HepG2 (cell line): ENCODE data around the gene UBB. TPM values are rescaled to one million over a fixed set of nuclear protein-coding genes. Genes with fewer than 3 reads are reported as not detected.

Experiments
- CBX1 ChIP-seq: IDR thresholded peaks from one replicate; pipeline ENCODE4 v1.6.1; 2016; ENCODE audit warnings: antibody characterized with exemption, low read depth
- KLF9 ChIP-seq: IDR thresholded peaks from 2 replicates; pipeline ENCODE4 v1.6.1; 2016; ENCODE audit warnings: low read depth
- SNRNP70 ChIP-seq: fragments of 200-400 bp; formaldehyde crosslinking; IDR thresholded peaks from 2 replicates; pipeline ENCODE4 v1.6.1; 2017; ENCODE audit warnings: mild to moderate bottlenecking, low read depth, low read length, moderate library complexity
- SP1 ChIP-seq, 2 experiments: fragments of 450-650 bp in 1 of 2; sonication (generic) in 1 of 2; formaldehyde crosslinking in 1 of 2; IDR thresholded peaks; 2 replicates each; pipeline versions ENCODE4 v1.4.0 to v1.6.1; 2016 to 2020; ENCODE audit warnings: missing genetic modification reagents in 1 of 2
- ZBTB21 ChIP-seq: sonication (generic); formaldehyde crosslinking; IDR thresholded peaks from 2 replicates; pipeline ENCODE4 v1.4.0; 2020; ENCODE audit warnings: missing genetic modification reagents
- ZNF12 ChIP-seq: sonication (generic); formaldehyde crosslinking; IDR thresholded peaks from 2 replicates; pipeline ENCODE4 v1.5.0; 2020; ENCODE audit warnings: missing genetic modification reagents
- ZSCAN31 ChIP-seq: sonication (generic); formaldehyde crosslinking; IDR thresholded peaks from 2 replicates; pipeline ENCODE4 v1.5.0; 2020; ENCODE audit warnings: low read depth, mild to moderate bottlenecking, missing genetic modification reagents
- polyA plus RNA-seq, 8 experiments: library from polyadenylated mRNA; depleted of rRNA in 3 of 8; stranded (reverse) in 7 of 8; unstranded in 1 of 8; fragments of >200 nt; fragmentation: Illumina TruSeq in 4 of 8; extraction: Trizol in 4 of 8; gene quantifications; 2 replicates each; pipeline versions ENCODE4 v1.2.1 to v1.2.3, GENCODE V29; 2011 to 2016; ENCODE audit warnings: low read depth in 4 of 8, missing spikeins in 1 of 8, mixed read lengths in 1 of 8; ENCODE audit not compliant: insufficient read depth in 1 of 8
- total RNA-seq, 5 experiments: library from RNA; depleted of rRNA; stranded (reverse); fragments of >200 nt; fragmentation: Illumina TruSeq; extraction: Trizol; gene quantifications; 2 replicates each; pipeline ENCODE4 v1.2.3, GENCODE V29; 2016; ENCODE audit warnings: low read depth in 1 of 5
- TF ChIP-seq, protein P1 (sequence below), 2 experiments: sonication (generic) in 1 of 2; formaldehyde crosslinking in 1 of 2; IDR thresholded peaks; 2 replicates each; pipeline versions ENCODE4 v1.4.0 to v1.6.1; 2016 to 2020; ENCODE audit warnings: borderline replicate concordance in 1 of 2, low read depth in 1 of 2, mild to moderate bottlenecking in 1 of 2, missing genetic modification reagents in 1 of 2
- TF ChIP-seq, protein P2 (sequence below): sonication (generic); formaldehyde crosslinking; IDR thresholded peaks from 2 replicates; pipeline ENCODE4 v1.4.0; 2020; ENCODE audit warnings: missing genetic modification reagents, borderline replicate concordance
- TF ChIP-seq, protein P3 (sequence below): sonication (generic); formaldehyde crosslinking; IDR thresholded peaks from 2 replicates; pipeline ENCODE4 v1.4.0; 2020; ENCODE audit warnings: missing genetic modification reagents, borderline replicate concordance
- TF ChIP-seq, protein P4 (sequence below): sonication (generic); formaldehyde crosslinking; IDR thresholded peaks from 2 replicates; pipeline ENCODE4 v1.5.1; 2020; ENCODE audit warnings: missing genetic modification reagents, mild to moderate bottlenecking, borderline replicate concordance
- TF ChIP-seq, protein P5 (sequence below): sonication (generic); formaldehyde crosslinking; IDR thresholded peaks from 2 replicates; pipeline ENCODE4 v1.4.0; 2020; ENCODE audit warnings: mild to moderate bottlenecking, missing genetic modification reagents
- TF ChIP-seq, protein P6 (sequence below): IDR thresholded peaks from 2 replicates; pipeline ENCODE4 v1.6.1; 2018; ENCODE audit warnings: missing genetic modification reagents, mild to moderate bottlenecking, missing compliant biosample characterization

UBB gene
- total and polyA plus RNA-seq, 2 of the 13 experiments (the other 11 are each of a cell fraction or from before 2014, with no cell fraction given): 1,130 to 2,066 TPM

DNA sequence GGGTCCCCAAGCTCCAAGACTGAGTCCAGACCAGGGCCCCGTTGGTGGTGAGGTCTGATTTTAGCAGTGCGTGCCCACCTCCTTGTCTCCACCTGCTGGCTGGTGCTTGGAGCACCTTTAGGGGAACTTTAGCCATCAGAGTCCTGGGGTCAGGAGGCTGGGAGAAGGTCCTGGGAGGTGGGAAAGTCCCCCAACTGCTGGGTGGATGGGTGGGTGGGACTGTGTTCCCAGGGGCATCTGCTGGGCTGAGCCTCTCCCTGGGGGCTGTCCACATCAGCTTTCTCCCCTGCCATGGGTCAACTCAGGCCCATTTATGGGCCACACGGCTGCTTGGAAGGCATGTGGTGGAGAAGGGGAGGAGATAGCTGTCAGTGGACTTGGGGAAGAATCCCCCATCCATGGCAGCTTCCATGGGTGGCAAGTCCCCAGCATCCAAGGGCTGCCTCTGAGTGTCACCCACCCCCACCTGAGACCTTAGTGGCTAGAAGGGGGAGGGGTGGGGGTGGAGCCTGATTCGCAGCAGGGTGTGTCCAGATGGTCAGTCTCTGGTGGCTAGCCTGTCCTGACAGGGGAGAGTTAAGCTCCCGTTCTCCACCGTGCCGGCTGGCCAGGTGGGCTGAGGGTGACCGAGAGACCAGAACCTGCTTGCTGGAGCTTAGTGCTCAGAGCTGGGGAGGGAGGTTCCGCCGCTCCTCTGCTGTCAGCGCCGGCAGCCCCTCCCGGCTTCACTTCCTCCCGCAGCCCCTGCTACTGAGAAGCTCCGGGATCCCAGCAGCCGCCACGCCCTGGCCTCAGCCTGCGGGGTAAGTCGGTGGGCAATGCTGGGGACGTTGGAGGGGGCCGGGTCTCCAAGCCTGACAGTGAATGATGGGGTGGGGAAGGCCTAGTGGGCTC, 34.4 kb downstream of the UBB start, which contains the start of gene TRPV2 (continued):
- TF ChIP-seq, protein P1, sequence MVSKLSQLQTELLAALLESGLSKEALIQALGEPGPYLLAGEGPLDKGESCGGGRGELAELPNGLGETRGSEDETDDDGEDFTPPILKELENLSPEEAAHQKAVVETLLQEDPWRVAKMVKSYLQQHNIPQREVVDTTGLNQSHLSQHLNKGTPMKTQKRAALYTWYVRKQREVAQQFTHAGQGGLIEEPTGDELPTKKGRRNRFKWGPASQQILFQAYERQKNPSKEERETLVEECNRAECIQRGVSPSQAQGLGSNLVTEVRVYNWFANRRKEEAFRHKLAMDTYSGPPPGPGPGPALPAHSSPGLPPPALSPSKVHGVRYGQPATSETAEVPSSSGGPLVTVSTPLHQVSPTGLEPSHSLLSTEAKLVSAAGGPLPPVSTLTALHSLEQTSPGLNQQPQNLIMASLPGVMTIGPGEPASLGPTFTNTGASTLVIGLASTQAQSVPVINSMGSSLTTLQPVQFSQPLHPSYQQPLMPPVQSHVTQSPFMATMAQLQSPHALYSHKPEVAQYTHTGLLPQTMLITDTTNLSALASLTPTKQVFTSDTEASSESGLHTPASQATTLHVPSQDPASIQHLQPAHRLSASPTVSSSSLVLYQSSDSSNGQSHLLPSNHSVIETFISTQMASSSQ (IDR thresholded peaks at IDR 0.05; ENCODE audit: low read depth): no peak
- TF ChIP-seq, protein P1 (CRISPR knock-in tag; IDR thresholded peaks at IDR 0.05; ENCODE audit: borderline replicate concordance): no peak
- TF ChIP-seq KLF9 (no peak), ZSCAN31 (no peak), SP1 (IDR thresholded peaks at IDR 0.05) (no peak), SP1 (CRISPR knock-in tag; IDR thresholded peaks at IDR 0.05) (no peak), SNRNP70 (no peak), ZBTB21 (CRISPR knock-in tag) (no peak), ZNF12 (CRISPR knock-in tag) (no peak), CBX1 (no peak)
- TF ChIP-seq, protein P2, sequence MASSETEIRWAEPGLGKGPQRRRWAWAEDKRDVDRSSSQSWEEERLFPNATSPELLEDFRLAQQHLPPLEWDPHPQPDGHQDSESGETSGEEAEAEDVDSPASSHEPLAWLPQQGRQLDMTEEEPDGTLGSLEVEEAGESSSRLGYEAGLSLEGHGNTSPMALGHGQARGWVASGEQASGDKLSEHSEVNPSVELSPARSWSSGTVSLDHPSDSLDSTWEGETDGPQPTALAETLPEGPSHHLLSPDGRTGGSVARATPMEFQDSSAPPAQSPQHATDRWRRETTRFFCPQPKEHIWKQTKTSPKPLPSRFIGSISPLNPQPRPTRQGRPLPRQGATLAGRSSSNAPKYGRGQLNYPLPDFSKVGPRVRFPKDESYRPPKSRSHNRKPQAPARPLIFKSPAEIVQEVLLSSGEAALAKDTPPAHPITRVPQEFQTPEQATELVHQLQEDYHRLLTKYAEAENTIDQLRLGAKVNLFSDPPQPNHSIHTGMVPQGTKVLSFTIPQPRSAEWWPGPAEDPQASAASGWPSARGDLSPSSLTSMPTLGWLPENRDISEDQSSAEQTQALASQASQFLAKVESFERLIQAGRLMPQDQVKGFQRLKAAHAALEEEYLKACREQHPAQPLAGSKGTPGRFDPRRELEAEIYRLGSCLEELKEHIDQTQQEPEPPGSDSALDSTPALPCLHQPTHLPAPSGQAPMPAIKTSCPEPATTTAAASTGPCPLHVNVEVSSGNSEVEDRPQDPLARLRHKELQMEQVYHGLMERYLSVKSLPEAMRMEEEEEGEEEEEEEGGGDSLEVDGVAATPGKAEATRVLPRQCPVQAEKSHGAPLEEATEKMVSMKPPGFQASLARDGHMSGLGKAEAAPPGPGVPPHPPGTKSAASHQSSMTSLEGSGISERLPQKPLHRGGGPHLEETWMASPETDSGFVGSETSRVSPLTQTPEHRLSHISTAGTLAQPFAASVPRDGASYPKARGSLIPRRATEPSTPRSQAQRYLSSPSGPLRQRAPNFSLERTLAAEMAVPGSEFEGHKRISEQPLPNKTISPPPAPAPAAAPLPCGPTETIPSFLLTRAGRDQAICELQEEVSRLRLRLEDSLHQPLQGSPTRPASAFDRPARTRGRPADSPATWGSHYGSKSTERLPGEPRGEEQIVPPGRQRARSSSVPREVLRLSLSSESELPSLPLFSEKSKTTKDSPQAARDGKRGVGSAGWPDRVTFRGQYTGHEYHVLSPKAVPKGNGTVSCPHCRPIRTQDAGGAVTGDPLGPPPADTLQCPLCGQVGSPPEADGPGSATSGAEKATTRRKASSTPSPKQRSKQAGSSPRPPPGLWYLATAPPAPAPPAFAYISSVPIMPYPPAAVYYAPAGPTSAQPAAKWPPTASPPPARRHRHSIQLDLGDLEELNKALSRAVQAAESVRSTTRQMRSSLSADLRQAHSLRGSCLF (CRISPR knock-in tag): no peak
- TF ChIP-seq, protein P3, sequence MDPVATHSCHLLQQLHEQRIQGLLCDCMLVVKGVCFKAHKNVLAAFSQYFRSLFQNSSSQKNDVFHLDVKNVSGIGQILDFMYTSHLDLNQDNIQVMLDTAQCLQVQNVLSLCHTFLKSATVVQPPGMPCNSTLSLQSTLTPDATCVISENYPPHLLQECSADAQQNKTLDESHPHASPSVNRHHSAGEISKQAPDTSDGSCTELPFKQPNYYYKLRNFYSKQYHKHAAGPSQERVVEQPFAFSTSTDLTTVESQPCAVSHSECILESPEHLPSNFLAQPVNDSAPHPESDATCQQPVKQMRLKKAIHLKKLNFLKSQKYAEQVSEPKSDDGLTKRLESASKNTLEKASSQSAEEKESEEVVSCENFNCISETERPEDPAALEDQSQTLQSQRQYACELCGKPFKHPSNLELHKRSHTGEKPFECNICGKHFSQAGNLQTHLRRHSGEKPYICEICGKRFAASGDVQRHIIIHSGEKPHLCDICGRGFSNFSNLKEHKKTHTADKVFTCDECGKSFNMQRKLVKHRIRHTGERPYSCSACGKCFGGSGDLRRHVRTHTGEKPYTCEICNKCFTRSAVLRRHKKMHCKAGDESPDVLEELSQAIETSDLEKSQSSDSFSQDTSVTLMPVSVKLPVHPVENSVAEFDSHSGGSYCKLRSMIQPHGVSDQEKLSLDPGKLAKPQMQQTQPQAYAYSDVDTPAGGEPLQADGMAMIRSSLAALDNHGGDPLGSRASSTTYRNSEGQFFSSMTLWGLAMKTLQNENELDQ (CRISPR knock-in tag): no peak
- TF ChIP-seq, protein P4, sequence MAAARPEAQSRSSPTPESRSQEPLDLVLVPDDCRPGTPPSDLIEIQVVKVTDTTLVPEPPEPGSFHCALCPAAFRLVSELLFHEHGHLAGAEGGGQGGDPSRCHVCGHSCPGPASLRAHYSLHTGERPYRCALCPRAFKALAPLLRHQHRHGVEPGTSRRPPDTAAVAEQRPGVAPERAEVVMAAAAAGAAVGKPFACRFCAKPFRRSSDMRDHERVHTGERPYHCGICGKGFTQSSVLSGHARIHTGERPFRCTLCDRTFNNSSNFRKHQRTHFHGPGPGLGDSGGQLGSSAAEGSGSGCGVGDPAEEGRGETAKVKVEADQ (CRISPR knock-in tag): no peak
- TF ChIP-seq, protein P5, sequence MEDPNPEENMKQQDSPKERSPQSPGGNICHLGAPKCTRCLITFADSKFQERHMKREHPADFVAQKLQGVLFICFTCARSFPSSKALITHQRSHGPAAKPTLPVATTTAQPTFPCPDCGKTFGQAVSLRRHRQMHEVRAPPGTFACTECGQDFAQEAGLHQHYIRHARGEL (CRISPR knock-in tag): peak; percentile 100
- TF ChIP-seq, protein P6, sequence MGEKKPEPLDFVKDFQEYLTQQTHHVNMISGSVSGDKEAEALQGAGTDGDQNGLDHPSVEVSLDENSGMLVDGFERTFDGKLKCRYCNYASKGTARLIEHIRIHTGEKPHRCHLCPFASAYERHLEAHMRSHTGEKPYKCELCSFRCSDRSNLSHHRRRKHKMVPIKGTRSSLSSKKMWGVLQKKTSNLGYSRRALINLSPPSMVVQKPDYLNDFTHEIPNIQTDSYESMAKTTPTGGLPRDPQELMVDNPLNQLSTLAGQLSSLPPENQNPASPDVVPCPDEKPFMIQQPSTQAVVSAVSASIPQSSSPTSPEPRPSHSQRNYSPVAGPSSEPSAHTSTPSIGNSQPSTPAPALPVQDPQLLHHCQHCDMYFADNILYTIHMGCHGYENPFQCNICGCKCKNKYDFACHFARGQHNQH: peak; percentile 39; the same call in 1 of the 2 replicates
